Right atrium auricular region (tissue), 2 donors: Measurements from ENCODE around the gene METTL25B. TPM values are rescaled to one million over a fixed set of nuclear protein-coding genes. Genes with fewer than 3 reads are reported as not detected.

Experiments used
- DNase-seq: peaks from one replicate; pipeline ENCODE4 v3.0.0-alpha.2; 2019; ENCODE audit warnings: low spot score
- H3K27ac ChIP-seq, 2 donors: fragments of 200-600 bp; sonication (generic); 1 replicate in 1 of 2; 2 replicates in 1 of 2; pipeline ENCODE4 v1.5.1; 2016 to 2019
- H3K27me3 ChIP-seq, 2 donors: fragments of 200-600 bp; sonication (generic); one replicate each; pipeline versions ENCODE4 v1.5.1 to v1.6.0; 2017 to 2019
- H3K36me3 ChIP-seq: fragments of 200-600 bp; sonication (generic); one replicate; pipeline ENCODE4 v1.5.1; 2016
- H3K4me1 ChIP-seq, 2 donors: fragments of 200-600 bp; sonication (generic); one replicate each; pipeline versions ENCODE4 v1.5.1 to v1.6.0; 2017 to 2019
- H3K4me3 ChIP-seq, 2 donors: fragments of 200-600 bp; sonication (generic); 1 replicate in 1 of 2; 2 replicates in 1 of 2; pipeline ENCODE4 v1.5.1; 2017 to 2019; ENCODE audit warnings: mild to moderate bottlenecking in 1 of 2, moderate library complexity in 1 of 2
- H3K9me3 ChIP-seq, 2 donors: fragments of 200-600 bp; sonication (generic); one replicate each; pipeline ENCODE4 v1.5.1; 2019
- CTCF ChIP-seq, 2 donors: fragments of 200-600 bp; sonication (generic); IDR thresholded peaks; one replicate each; pipeline ENCODE4 v1.5.1; 2019; ENCODE audit warnings: antibody characterized with exemption in 2 of 2
- total RNA-seq, 2 donors: library from RNA; depleted of rRNA; stranded (reverse); fragments of >200 nt; gene quantifications; one replicate each; pipeline ENCODE4 v1.1.0, GENCODE V29; 2016

METTL25B gene
- total RNA-seq, 2 donors from 2014 or later = 7.4 to 15.6 TPM

DNA sequence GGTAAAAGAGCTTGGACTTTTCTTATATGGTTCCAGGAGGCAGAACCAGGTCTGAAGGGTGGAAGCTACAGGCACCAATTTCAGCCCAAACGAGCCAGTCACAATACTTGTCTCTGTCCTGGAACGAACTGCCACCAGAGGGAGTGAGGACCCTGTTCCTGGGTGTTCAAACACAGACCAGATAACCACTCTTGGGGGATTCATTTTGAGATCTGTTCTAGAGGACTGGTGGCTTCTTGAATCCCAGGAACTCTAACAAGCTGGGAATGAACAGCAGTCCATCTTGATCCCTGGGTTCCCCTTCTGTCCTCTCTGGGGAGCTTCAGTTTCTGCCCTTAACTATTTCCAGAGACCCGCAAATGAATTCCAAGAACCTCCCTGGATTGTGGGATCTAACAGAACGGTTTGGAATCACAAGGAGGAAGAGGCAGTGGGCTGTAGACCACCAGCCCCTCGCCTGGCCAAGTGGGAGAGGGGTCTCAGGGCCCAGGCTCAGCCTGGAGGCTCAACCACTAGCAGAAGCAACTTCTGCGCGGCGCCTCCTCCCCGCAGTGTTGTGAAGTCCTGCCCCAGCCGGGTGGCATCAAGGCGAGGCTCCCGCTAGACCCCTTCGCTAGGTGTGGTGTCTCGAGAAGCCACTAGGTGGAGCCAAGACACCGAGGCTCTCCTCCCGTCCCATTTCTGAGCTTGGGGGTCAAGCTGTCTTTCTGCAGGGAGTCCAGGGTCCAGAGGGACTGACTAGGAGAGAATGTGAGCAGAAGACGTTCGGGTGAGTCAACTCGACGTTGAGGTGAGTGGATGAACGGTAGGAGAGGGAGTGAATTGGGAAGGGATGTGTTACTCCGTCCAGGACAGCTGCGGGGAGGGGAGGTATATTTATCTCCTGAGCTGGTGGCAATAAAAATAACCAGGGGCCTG, 39.0 kb upstream of the METTL25B start:
- DNase-seq = peak; percentile 84
- Histone ChIP-seq H3K36me3 (no peaks in the 10 kb centered on the region), H3K4me3 (peak overlapping the region in 1 of 2 donors; percentile 7), H3K4me1 (peaks cover 0 to 24% of the 10 kb centered on the region in 2 donors), H3K9me3 (no peaks in the 10 kb centered on the region), H3K27me3 (peaks cover 0 to 5% of the 10 kb centered on the region in 2 donors), H3K27ac (no peak overlapping the region)
- TF ChIP-seq CTCF (IDR thresholded peaks at IDR 0.05) = peak; percentile 80 to 93

DNA sequence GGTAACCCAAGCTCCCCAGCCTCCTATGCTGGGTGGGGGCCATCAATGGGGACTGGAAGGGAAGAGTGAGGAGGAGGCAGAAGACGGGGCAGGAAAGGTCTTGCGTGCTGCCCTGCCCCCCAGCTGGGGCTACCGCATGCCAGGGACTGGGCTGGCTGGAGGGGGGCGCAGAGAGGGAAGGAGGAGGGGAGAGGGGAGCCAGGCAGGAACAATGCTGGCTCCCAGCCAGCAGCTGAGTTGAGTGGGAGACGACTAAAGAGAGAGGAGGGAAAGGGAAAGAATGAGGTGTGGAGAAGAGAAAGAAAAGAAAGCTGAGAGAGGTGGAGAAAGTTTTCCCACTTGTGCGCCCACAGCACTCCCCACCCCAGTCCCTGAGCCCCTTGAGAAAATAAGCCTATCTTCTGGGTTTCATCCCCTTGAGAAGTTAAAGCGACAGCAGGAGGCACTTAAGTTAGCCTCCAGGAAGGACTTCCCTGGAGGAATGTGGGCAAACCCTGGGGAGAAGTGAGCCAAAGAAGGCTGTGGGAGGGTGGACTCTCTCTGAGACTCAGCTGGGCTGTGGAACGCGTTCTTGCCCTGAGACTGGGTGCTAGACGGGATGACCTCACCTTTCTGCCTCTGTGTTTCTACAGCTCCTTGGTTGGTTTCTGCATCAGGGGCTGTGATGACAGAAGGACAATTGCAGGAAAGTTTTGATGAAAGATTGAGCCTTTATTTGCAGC, 38.2 kb upstream of the METTL25B start:
- Histone ChIP-seq H3K27me3 (peaks cover 0 to 5% of the 10 kb centered on the region in 2 donors), H3K36me3 (no peaks in the 10 kb centered on the region), H3K4me1 (peaks cover 0 to 24% of the 10 kb centered on the region in 2 donors), H3K27ac (no peak overlapping the region), H3K9me3 (no peaks in the 10 kb centered on the region), H3K4me3 (peak overlapping the region in 1 of 2 donors; percentile 7)
- no peak for TF ChIP-seq CTCF (IDR thresholded peaks at IDR 0.05)
- DNase-seq = no peak

DNA sequence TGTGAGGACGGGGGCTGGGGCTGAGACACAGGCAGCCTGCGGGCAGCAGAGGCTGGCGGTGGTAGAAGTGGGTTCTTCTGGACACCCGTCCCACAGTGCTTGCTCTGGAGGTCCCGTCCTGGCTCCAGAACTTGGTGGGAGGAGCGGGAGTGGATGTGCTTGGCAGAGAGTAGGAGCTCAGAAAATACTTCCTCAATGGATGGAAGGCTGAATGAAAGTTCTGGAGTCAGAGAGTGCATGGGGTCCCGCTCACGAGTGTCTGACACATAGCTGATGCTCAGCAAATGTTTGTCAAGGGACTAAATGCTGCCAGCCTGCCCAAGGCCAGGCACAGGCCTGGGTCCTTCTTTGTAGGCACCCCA, 37.6 kb upstream of the METTL25B start:
- no peak for DNase-seq
- no peak overlapping the region for H3K27ac ChIP-seq
- peaks cover 0 to 24% of the 10 kb centered on the region in 2 donors for H3K4me1 ChIP-seq
- H3K27me3 ChIP-seq = peaks cover 0 to 5% of the 10 kb centered on the region in 2 donors
- H3K9me3 ChIP-seq = no peaks in the 10 kb centered on the region
- no peak overlapping the region for H3K4me3 ChIP-seq
- no peak for TF ChIP-seq CTCF (IDR thresholded peaks at IDR 0.05)
- no peaks in the 10 kb centered on the region for H3K36me3 ChIP-seq

DNA sequence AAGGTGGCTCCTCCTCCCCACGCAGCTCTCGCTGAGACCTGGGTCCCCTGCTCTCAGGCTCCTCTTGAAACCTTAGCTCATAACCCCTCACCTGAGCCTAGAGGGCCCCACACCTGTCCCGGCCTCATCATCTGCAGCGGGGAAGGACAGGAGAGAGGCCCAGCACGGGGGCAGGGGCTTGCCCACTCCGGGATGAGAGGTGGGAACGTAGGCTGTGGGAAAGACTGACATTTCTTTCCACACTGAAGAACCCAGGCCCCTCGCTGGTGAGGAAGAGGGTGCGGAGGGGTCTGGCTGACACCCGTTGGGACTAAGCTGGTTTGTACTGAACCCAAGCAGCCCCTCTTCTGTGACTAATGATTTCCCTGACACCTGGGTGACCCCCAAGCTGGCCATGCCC, 37.1 kb upstream of the METTL25B start:
- Histone ChIP-seq H3K4me3 (no peak overlapping the region), H3K27ac (no peak overlapping the region), H3K9me3 (no peaks in the 10 kb centered on the region), H3K27me3 (peaks cover 0 to 5% of the 10 kb centered on the region in 2 donors), H3K4me1 (peaks cover 0 to 24% of the 10 kb centered on the region in 2 donors), H3K36me3 (no peaks in the 10 kb centered on the region)
- TF ChIP-seq CTCF (IDR thresholded peaks at IDR 0.05) = no peak
- no peak for DNase-seq

DNA sequence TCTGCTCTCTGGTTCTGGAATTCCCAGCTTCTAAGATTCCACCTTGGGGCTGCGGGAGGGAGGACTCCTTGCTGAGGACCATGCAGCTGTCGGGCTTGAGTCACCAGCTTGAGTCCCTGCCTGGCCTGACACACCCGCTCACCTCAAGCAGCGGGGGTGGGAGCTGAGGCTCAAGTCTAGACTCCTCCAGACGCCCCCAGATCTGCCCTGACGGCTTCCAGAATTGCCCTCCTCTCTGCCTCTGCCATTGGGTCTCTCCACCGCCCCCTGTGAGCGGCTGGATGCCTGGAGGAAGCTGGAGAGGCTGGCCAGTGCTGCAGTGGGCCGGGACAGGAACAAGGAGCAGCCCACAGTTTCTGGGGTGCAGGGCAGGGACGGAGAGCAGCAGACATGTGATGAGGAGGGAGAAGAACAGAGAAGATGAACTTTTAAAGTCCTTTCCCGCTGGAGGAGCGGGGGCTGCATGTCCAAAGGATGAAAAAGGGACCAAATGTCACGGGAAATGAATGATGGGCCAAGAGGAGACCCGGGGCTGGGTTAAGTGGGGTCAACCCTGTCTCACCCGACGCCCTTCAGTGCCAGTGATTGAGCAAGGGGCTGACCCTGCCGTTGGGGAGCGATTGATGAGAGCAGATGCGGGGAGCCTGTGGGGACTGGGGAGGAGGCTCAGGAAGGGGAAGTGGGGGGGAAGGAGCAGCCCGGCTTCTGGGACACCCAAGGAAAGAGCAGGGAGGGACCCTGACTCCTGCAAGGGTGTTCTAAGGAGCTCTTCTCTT, 36.4 kb upstream of the METTL25B start:
- H3K4me3 ChIP-seq = no peak overlapping the region
- no peak for DNase-seq
- TF ChIP-seq CTCF (IDR thresholded peaks at IDR 0.05) = no peak
- peaks cover 0 to 5% of the 10 kb centered on the region in 2 donors for H3K27me3 ChIP-seq
- no peak overlapping the region for H3K27ac ChIP-seq
- no peaks in the 10 kb centered on the region for H3K36me3 ChIP-seq
- peaks cover 0 to 24% of the 10 kb centered on the region in 2 donors for H3K4me1 ChIP-seq
- no peaks in the 10 kb centered on the region for H3K9me3 ChIP-seq
